HepG2 (cell line): ENCODE data around the gene ZNF48. TPM values are rescaled to one million over a fixed set of nuclear protein-coding genes. Genes with fewer than 3 reads are reported as not detected.

Experiments
- AGO1 ChIP-seq: fragments of 200-400 bp; formaldehyde crosslinking; IDR thresholded peaks from 2 replicates; pipeline ENCODE4 v1.6.1; 2017; ENCODE audit warnings: mild to moderate bottlenecking, low read depth, low read length, moderate library complexity; ENCODE audit not compliant: poor library complexity, severe bottlenecking
- CEBPB ChIP-seq: IDR thresholded peaks from 2 replicates; pipeline ENCODE4 v1.6.1; 2011; ENCODE audit warnings: low read depth, low read length, improper control_type of control experiment, borderline replicate concordance
- CENPT ChIP-seq: sonication (generic); formaldehyde crosslinking; IDR thresholded peaks from 2 replicates; pipeline ENCODE4 v1.8.0; 2022; ENCODE audit warnings: low read depth, mild to moderate bottlenecking, moderate library complexity, missing genetic modification reagents
- DMAP1 ChIP-seq: IDR thresholded peaks from 2 replicates; pipeline ENCODE4 v1.6.1; 2016
- ELF1 ChIP-seq: sonication (generic); formaldehyde crosslinking; IDR thresholded peaks from 2 replicates; pipeline ENCODE4 v1.4.0; 2020; ENCODE audit warnings: missing genetic modification reagents
- HDAC6 ChIP-seq: fragments of 200-600 bp; sonication (generic); IDR thresholded peaks from 2 replicates; pipeline ENCODE4 v1.7.0; 2017; ENCODE audit warnings: mild to moderate bottlenecking, antibody characterized with exemption, low read length, low read depth
- HMGA1 ChIP-seq: sonication (generic); formaldehyde crosslinking; conservative IDR thresholded peaks from 2 replicates; pipeline ENCODE4 v1.4.0; 2020; ENCODE audit warnings: missing genetic modification reagents
- NPAS2 ChIP-seq: sonication (generic); formaldehyde crosslinking; IDR thresholded peaks from 2 replicates; pipeline ENCODE4 v1.8.0; 2022; ENCODE audit warnings: mild to moderate bottlenecking, missing genetic modification reagents, borderline replicate concordance
- SKI ChIP-seq: fragments of 450-650 bp; IDR thresholded peaks from one replicate; pipeline ENCODE4 v1.6.1; 2018; ENCODE audit warnings: mild to moderate bottlenecking; ENCODE audit not compliant: partially characterized antibody
- SRY ChIP-seq: sonication (generic); formaldehyde crosslinking; IDR thresholded peaks from 2 replicates; pipeline ENCODE4 v1.8.0; 2022; ENCODE audit warnings: mild to moderate bottlenecking, missing genetic modification reagents
- ZBTB38 ChIP-seq: sonication (generic); formaldehyde crosslinking; IDR thresholded peaks from 2 replicates; pipeline ENCODE4 v1.5.1; 2020; ENCODE audit warnings: mild to moderate bottlenecking, missing genetic modification reagents
- ZNF143 ChIP-seq: sonication (generic); formaldehyde crosslinking; IDR thresholded peaks from 2 replicates; pipeline ENCODE4 v1.4.0; 2020; ENCODE audit warnings: missing genetic modification reagents
- ZNF350 ChIP-seq: sonication (generic); formaldehyde crosslinking; IDR thresholded peaks from 2 replicates; pipeline ENCODE4 v1.4.0; 2020; ENCODE audit warnings: mild to moderate bottlenecking, low read depth, missing genetic modification reagents, borderline replicate concordance
- ZNF446 ChIP-seq: sonication (generic); formaldehyde crosslinking; IDR thresholded peaks from 2 replicates; pipeline ENCODE4 v1.5.0; 2020; ENCODE audit warnings: mild to moderate bottlenecking, missing genetic modification reagents
- ZNF451 ChIP-seq: sonication (generic); formaldehyde crosslinking; IDR thresholded peaks from 2 replicates; pipeline ENCODE4 v1.5.0; 2020; ENCODE audit warnings: mild to moderate bottlenecking, missing genetic modification reagents
- ZNF567 ChIP-seq: sonication (generic); formaldehyde crosslinking; IDR thresholded peaks from 2 replicates; pipeline ENCODE4 v1.8.1; 2023; ENCODE audit warnings: mild to moderate bottlenecking, missing genetic modification reagents, borderline replicate concordance
- ZNF737 ChIP-seq: sonication (generic); formaldehyde crosslinking; IDR thresholded peaks from 2 replicates; pipeline ENCODE4 v1.5.0; 2020; ENCODE audit warnings: missing genetic modification reagents, mild to moderate bottlenecking, borderline replicate concordance
- ZNF747 ChIP-seq: sonication (generic); formaldehyde crosslinking; IDR thresholded peaks from 2 replicates; pipeline ENCODE4 v1.8.1; 2023; ENCODE audit warnings: missing genetic modification reagents, mild to moderate bottlenecking, borderline replicate concordance
- ZNF772 ChIP-seq: sonication (generic); formaldehyde crosslinking; IDR thresholded peaks from 2 replicates; pipeline ENCODE4 v1.5.0; 2020; ENCODE audit warnings: mild to moderate bottlenecking, missing genetic modification reagents
- ZSCAN30 ChIP-seq: sonication (generic); formaldehyde crosslinking; IDR thresholded peaks from 2 replicates; pipeline ENCODE4 v1.5.0; 2020; ENCODE audit warnings: mild to moderate bottlenecking, missing genetic modification reagents
- polyA plus RNA-seq, 8 experiments: library from polyadenylated mRNA; depleted of rRNA in 3 of 8; stranded (reverse) in 7 of 8; unstranded in 1 of 8; fragments of >200 nt; fragmentation: Illumina TruSeq in 4 of 8; extraction: Trizol in 4 of 8; gene quantifications; 2 replicates each; pipeline versions ENCODE4 v1.2.1 to v1.2.3, GENCODE V29; 2011 to 2016; ENCODE audit warnings: low read depth in 4 of 8, missing spikeins in 1 of 8, mixed read lengths in 1 of 8; ENCODE audit not compliant: insufficient read depth in 1 of 8
- total RNA-seq, 5 experiments: library from RNA; depleted of rRNA; stranded (reverse); fragments of >200 nt; fragmentation: Illumina TruSeq; extraction: Trizol; gene quantifications; 2 replicates each; pipeline ENCODE4 v1.2.3, GENCODE V29; 2016; ENCODE audit warnings: low read depth in 1 of 5
- TF ChIP-seq, protein P1 (sequence below): sonication (generic); formaldehyde crosslinking; IDR thresholded peaks from 2 replicates; pipeline ENCODE4 v1.8.1; 2023; ENCODE audit warnings: missing genetic modification reagents, mild to moderate bottlenecking, borderline replicate concordance
- TF ChIP-seq, protein P2 (sequence below): sonication (generic); formaldehyde crosslinking; IDR thresholded peaks from 2 replicates; pipeline ENCODE4 v1.4.0; 2020; ENCODE audit warnings: missing genetic modification reagents, borderline replicate concordance
- TF ChIP-seq, protein P3 (sequence below): sonication (generic); formaldehyde crosslinking; IDR thresholded peaks from 2 replicates; pipeline ENCODE4 v1.5.0; 2020; ENCODE audit warnings: missing genetic modification reagents
- TF ChIP-seq, protein P4 (sequence below): sonication (generic); formaldehyde crosslinking; IDR thresholded peaks from 2 replicates; pipeline ENCODE4 v1.9.0; 2021; ENCODE audit warnings: missing genetic modification reagents, mild to moderate bottlenecking, borderline replicate concordance

Gene ZNF48
- total and polyA plus RNA-seq, 2 of the 13 experiments (the other 11 are each of a cell fraction or from before 2014, with no cell fraction given): 9.9 to 12.3 TPM

DNA sequence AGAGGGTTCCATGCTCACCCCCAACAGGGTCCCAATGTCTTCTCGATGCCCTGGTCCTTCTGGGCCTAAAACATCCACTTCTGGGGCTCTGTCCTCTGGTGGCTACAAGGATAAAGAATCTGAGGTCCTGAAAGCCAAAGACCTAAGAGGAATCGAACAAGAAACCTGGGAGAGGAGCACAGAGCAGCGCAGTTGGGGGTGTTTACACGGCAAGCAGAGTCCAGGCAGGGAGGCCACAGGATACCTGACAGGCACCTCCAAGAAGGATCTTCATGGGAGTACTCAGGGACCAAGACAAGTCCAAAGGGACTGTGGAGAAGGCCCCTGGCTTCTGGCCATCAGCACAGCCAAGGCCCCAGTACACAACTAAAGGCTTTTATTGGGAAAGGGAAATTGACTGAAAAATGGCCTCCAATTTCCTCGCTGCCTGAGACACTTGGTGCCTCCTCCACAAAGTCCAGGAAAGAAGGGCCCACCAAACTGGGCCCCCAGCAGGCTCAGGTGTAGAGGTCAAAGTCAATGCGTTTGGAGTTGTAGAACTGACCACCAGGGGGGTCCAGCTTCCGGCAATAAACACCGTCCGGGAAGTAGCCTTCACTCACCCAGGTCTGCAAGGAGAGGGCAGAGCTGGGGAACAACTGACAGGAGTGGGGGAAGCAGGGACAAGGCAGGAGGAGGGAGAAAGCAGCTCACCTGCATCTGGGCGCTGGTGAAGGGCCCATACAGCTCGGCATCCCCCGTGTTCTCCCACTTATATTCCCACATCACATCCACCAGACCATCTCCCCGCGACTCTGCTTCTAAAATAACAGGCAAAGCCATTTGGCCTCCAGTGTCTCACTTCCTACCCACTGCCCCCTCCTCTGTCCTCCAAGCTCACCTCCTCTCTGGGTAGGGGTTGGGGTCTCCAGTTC is 42.5 kb upstream of the ZNF48 start (continued):
- TF ChIP-seq, protein P1, sequence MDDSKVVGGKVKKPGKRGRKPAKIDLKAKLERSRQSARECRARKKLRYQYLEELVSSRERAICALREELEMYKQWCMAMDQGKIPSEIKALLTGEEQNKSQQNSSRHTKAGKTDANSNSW: no peak
- TF ChIP-seq ZNF446: no peak
- no peak for TF ChIP-seq ZNF451
- 0 out of 2 replicates have a peak, but pooled peaks have one; percentile 36 for TF ChIP-seq ZBTB38 (CRISPR knock-in tag)
- no peak for TF ChIP-seq ZNF143 (CRISPR knock-in tag)
- TF ChIP-seq ZNF567: no peak; the same call in 1 of the 2 replicates
- no peak for TF ChIP-seq SRY (CRISPR knock-in tag)
- 0 out of 2 replicates have a peak, but pooled peaks have one; percentile 45 for TF ChIP-seq ZNF747 (CRISPR knock-in tag)
- no peak for TF ChIP-seq HMGA1 (CRISPR knock-in tag)
- TF ChIP-seq NPAS2 (CRISPR knock-in tag): no peak
- no peak for TF ChIP-seq HDAC6
- no peak for TF ChIP-seq CEBPB
- no peak; the same call in 1 of the 2 replicates for TF ChIP-seq CENPT (CRISPR knock-in tag)
- peak; percentile 72; the same call in 1 of the 2 replicates for TF ChIP-seq ZNF772 (CRISPR knock-in tag)
- TF ChIP-seq, protein P2, sequence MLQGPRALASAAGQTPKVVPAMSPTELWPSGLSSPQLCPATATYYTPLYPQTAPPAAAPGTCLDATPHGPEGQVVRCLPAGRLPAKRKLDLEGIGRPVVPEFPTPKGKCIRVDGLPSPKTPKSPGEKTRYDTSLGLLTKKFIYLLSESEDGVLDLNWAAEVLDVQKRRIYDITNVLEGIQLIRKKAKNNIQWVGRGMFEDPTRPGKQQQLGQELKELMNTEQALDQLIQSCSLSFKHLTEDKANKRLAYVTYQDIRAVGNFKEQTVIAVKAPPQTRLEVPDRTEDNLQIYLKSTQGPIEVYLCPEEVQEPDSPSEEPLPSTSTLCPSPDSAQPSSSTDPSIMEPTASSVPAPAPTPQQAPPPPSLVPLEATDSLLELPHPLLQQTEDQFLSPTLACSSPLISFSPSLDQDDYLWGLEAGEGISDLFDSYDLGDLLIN (CRISPR knock-in tag): no peak
- no peak for TF ChIP-seq DMAP1
- TF ChIP-seq AGO1: no peak
- TF ChIP-seq ZSCAN30 (CRISPR knock-in tag): no peak
- TF ChIP-seq SKI: no peak
- no peak for TF ChIP-seq ZNF737
- 0 out of 2 replicates have a peak, but pooled peaks have one; percentile 6 for TF ChIP-seq ZNF350
- peak; percentile 76 for TF ChIP-seq ELF1 (CRISPR knock-in tag)
- TF ChIP-seq, protein P3, sequence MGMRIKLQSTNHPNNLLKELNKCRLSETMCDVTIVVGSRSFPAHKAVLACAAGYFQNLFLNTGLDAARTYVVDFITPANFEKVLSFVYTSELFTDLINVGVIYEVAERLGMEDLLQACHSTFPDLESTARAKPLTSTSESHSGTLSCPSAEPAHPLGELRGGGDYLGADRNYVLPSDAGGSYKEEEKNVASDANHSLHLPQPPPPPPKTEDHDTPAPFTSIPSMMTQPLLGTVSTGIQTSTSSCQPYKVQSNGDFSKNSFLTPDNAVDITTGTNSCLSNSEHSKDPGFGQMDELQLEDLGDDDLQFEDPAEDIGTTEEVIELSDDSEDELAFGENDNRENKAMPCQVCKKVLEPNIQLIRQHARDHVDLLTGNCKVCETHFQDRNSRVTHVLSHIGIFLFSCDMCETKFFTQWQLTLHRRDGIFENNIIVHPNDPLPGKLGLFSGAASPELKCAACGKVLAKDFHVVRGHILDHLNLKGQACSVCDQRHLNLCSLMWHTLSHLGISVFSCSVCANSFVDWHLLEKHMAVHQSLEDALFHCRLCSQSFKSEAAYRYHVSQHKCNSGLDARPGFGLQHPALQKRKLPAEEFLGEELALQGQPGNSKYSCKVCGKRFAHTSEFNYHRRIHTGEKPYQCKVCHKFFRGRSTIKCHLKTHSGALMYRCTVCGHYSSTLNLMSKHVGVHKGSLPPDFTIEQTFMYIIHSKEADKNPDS (CRISPR knock-in tag): no peak
- TF ChIP-seq, protein P4, sequence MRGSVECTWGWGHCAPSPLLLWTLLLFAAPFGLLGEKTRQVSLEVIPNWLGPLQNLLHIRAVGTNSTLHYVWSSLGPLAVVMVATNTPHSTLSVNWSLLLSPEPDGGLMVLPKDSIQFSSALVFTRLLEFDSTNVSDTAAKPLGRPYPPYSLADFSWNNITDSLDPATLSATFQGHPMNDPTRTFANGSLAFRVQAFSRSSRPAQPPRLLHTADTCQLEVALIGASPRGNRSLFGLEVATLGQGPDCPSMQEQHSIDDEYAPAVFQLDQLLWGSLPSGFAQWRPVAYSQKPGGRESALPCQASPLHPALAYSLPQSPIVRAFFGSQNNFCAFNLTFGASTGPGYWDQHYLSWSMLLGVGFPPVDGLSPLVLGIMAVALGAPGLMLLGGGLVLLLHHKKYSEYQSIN: no peak
